RWPE2 (cell line): Measurements from ENCODE around the gene GBA3.

Experiments used
- ATAC-seq: fragments of 200-7000 bp; cut with Tn5 transposase; 3 replicates; pipeline ENCODE4 v1.9.1; 2021; ENCODE audit warnings: low read depth
- DNase-seq: peaks from one replicate; pipeline ENCODE4 v3.0.0-alpha.2; 2020; ENCODE audit warnings: low spot score
- H3K27ac ChIP-seq: fragments of 450-650 bp; 2 replicates; pipeline ENCODE4 v1.5.1; 2017; ENCODE audit warnings: mild to moderate bottlenecking; ENCODE audit not compliant: poor library complexity, severe bottlenecking
- H3K27me3 ChIP-seq: fragments of 250-450 bp; sonication (Bioruptor Pico); 2 replicates; pipeline ENCODE4 v1.5.1; 2021; ENCODE audit warnings: mild to moderate bottlenecking, moderate library complexity; ENCODE audit not compliant: insufficient read depth, poor library complexity, severe bottlenecking
- H3K36me3 ChIP-seq: fragments of 250-450 bp; sonication (Bioruptor Pico); 2 replicates; pipeline ENCODE4 v1.5.1; 2020; ENCODE audit warnings: low read depth, mild to moderate bottlenecking, moderate library complexity
- H3K4me1 ChIP-seq: fragments of 250-450 bp; sonication (Bioruptor Pico); 2 replicates; pipeline ENCODE4 v1.5.1; 2021; ENCODE audit warnings: mild to moderate bottlenecking, moderate library complexity; ENCODE audit not compliant: insufficient read depth, poor library complexity, severe bottlenecking
- H3K4me3 ChIP-seq: fragments of 250-450 bp; sonication (Bioruptor Pico); 2 replicates; pipeline ENCODE4 v1.5.1; 2021; ENCODE audit warnings: mild to moderate bottlenecking, moderate library complexity; ENCODE audit not compliant: severe bottlenecking
- H3K9me3 ChIP-seq: fragments of 250-450 bp; sonication (Bioruptor Pico); 2 replicates; pipeline ENCODE4 v1.5.1; 2021; ENCODE audit warnings: mild to moderate bottlenecking, moderate library complexity; ENCODE audit not compliant: severe bottlenecking
- CTCF ChIP-seq: fragments of 450-650 bp; IDR thresholded peaks from one replicate; pipeline ENCODE4 v1.5.1; 2017; ENCODE audit warnings: mild to moderate bottlenecking, moderate library complexity; ENCODE audit not compliant: poor library complexity, severe bottlenecking

The GBA3 gene

GRCh38 chr4:22857411-22857810, 164.7 kb downstream of the GBA3 start:
- no peak for ATAC-seq
- H3K4me3 ChIP-seq, result no peak overlapping the region
- no peaks in the 10 kb centered on the region for H3K4me1 ChIP-seq
- H3K27ac ChIP-seq, result no peak overlapping the region
- no peaks in the 10 kb centered on the region for H3K36me3 ChIP-seq
- no peak for DNase-seq
- TF ChIP-seq CTCF, result no peak
- H3K9me3 ChIP-seq, result no peaks in the 10 kb centered on the region
- H3K27me3 ChIP-seq, result peaks cover 3% of the 10 kb centered on the region

GRCh38 chr4:22859318-22859717, 166.6 kb downstream of the GBA3 start:
- ATAC-seq (no peak), DNase-seq (no peak)
- no peaks in the 10 kb centered on the region for H3K36me3 ChIP-seq
- H3K27ac ChIP-seq, result no peak overlapping the region
- no peak overlapping the region for H3K4me3 ChIP-seq
- H3K4me1 ChIP-seq, result no peaks in the 10 kb centered on the region
- no peak for TF ChIP-seq CTCF
- H3K9me3 ChIP-seq, result no peaks in the 10 kb centered on the region
- peaks cover 3% of the 10 kb centered on the region for H3K27me3 ChIP-seq
